Mesenchymal stem cell (in vitro differentiated cells and primary cell): Measurements from ENCODE around the gene ZSWIM4.

Experiments
- DNase-seq: peaks from one replicate; pipeline ENCODE4 v3.0.0-alpha.2; 2013
- H2AFZ ChIP-seq: one replicate; pipeline ENCODE4 v1.6.1; 2013; ENCODE audit warnings: low read depth, mild to moderate bottlenecking, control low read depth, inconsistent platforms, low read length, moderate library complexity
- H2AK5ac ChIP-seq: 2 replicates; pipeline ENCODE4 v1.6.1; 2013; ENCODE audit warnings: low read length, moderate library complexity, mild to moderate bottlenecking, inconsistent platforms; ENCODE audit not compliant: severe bottlenecking
- H2BK120ac ChIP-seq: one replicate; pipeline ENCODE4 v1.6.1; 2013; ENCODE audit warnings: low read depth, mild to moderate bottlenecking, inconsistent platforms, low read length, moderate library complexity
- H2BK12ac ChIP-seq, 2 experiments: one replicate each; pipeline ENCODE4 v1.6.1; 2013; ENCODE audit warnings: inconsistent platforms in 2 of 2, low read length in 2 of 2, mild to moderate bottlenecking in 2 of 2, moderate library complexity in 2 of 2, control low read depth in 1 of 2
- H2BK15ac ChIP-seq: one replicate; pipeline ENCODE4 v1.6.1; 2013; ENCODE audit warnings: mild to moderate bottlenecking, low read depth, inconsistent platforms; ENCODE audit not compliant: poor library complexity, severe bottlenecking
- H2BK5ac ChIP-seq: 2 replicates; pipeline ENCODE4 v1.6.1; 2013; ENCODE audit warnings: low read depth, mild to moderate bottlenecking, low read length, control low read depth, inconsistent platforms; ENCODE audit not compliant: poor library complexity, severe bottlenecking
- H3K14ac ChIP-seq, 2 experiments: one replicate each; pipeline ENCODE4 v1.6.1; 2013; ENCODE audit warnings: inconsistent platforms in 2 of 2, low read length in 2 of 2, control low read depth in 1 of 2, mild to moderate bottlenecking in 1 of 2, moderate library complexity in 1 of 2
- H3K18ac ChIP-seq, 2 experiments: one replicate each; pipeline ENCODE4 v1.6.1; 2013; ENCODE audit warnings: inconsistent platforms in 2 of 2, low read length in 2 of 2, control low read depth in 1 of 2, low read depth in 1 of 2, mild to moderate bottlenecking in 1 of 2
- H3K23ac ChIP-seq, 2 experiments: one replicate each; pipeline ENCODE4 v1.6.1; 2013; ENCODE audit warnings: inconsistent platforms in 2 of 2, low read length in 2 of 2, mild to moderate bottlenecking in 2 of 2, moderate library complexity in 2 of 2, control low read depth in 1 of 2
- H3K27ac ChIP-seq: 2 replicates; pipeline ENCODE4 v1.5.1; 2013; ENCODE audit warnings: mild to moderate bottlenecking, moderate library complexity, low read length, control low read depth, inconsistent platforms; ENCODE audit not compliant: poor library complexity, severe bottlenecking
- H3K27me3 ChIP-seq, 2 experiments: 2 replicates each; pipeline versions ENCODE4 v1.6.1 to v1.7.0; 2013; ENCODE audit warnings: low read length in 2 of 2, mild to moderate bottlenecking in 2 of 2, moderate library complexity in 2 of 2, control low read depth in 1 of 2, inconsistent platforms in 1 of 2; ENCODE audit not compliant: control insufficient read depth in 1 of 2, insufficient read depth in 1 of 2
- H3K36me3 ChIP-seq, 2 experiments: 2 replicates each; pipeline versions ENCODE4 v1.6.1 to v1.7.0; 2013; ENCODE audit warnings: low read length in 2 of 2, control low read depth in 1 of 2, inconsistent platforms in 1 of 2, low read depth in 1 of 2, mild to moderate bottlenecking in 1 of 2; ENCODE audit not compliant: insufficient read depth in 2 of 2, control insufficient read depth in 1 of 2
- H3K4ac ChIP-seq, 2 experiments: one replicate each; pipeline ENCODE4 v1.6.1; 2013; ENCODE audit warnings: inconsistent platforms in 2 of 2, low read length in 2 of 2, mild to moderate bottlenecking in 2 of 2, moderate library complexity in 2 of 2, control low read depth in 1 of 2, low read depth in 1 of 2
- H3K4me1 ChIP-seq: 2 replicates; pipeline ENCODE4 v1.6.1; 2013; ENCODE audit warnings: low read depth, low read length, control low read depth; ENCODE audit not compliant: control insufficient read depth, insufficient read depth
- H3K4me2 ChIP-seq: 2 replicates; pipeline ENCODE4 v1.6.1; 2013; ENCODE audit warnings: low read length, mild to moderate bottlenecking, inconsistent platforms; ENCODE audit not compliant: poor library complexity, severe bottlenecking
- H3K4me3 ChIP-seq, 2 experiments: 2 replicates each; pipeline versions ENCODE4 v1.5.1 to v1.7.0; 2013; ENCODE audit warnings: low read length in 2 of 2, mild to moderate bottlenecking in 2 of 2, control low read depth in 1 of 2, low read depth in 1 of 2; ENCODE audit not compliant: insufficient read depth in 1 of 2
- H3K79me1 ChIP-seq: replicated peaks from 2 replicates; pipeline ENCODE4 v1.6.1; 2013; ENCODE audit warnings: mild to moderate bottlenecking, control low read depth, low read length, inconsistent platforms; ENCODE audit not compliant: poor library complexity, severe bottlenecking
- H3K9ac ChIP-seq: 2 replicates; pipeline ENCODE4 v1.7.0; 2013; ENCODE audit warnings: mild to moderate bottlenecking, low read length, moderate library complexity
- H3K9me3 ChIP-seq: 2 replicates; pipeline ENCODE4 v1.7.0; 2013; ENCODE audit warnings: mild to moderate bottlenecking, low read length; ENCODE audit not compliant: control insufficient read depth
- H4K8ac ChIP-seq: one replicate; pipeline ENCODE4 v1.6.1; 2013; ENCODE audit warnings: inconsistent platforms, mild to moderate bottlenecking, low read length, moderate library complexity
- H4K91ac ChIP-seq: one replicate; pipeline ENCODE4 v1.6.1; 2013; ENCODE audit warnings: mild to moderate bottlenecking, low read length, inconsistent platforms
- WGBS: methylation state at CpG from one replicate; pipeline ENCODE4 v1.1.7; 2013; ENCODE audit warnings: mixed read lengths; 5-methylcytosine and 5-hydroxymethylcytosine counted together

ZSWIM4 gene

GRCh38 chr19:13877303-13877702 is 82.1 kb downstream of the ZSWIM4 start:
- Histone ChIP-seq H3K79me1 (peaks cover 1% of the 10 kb centered on the region), H3K14ac (no peak overlapping the region), H3K36me3 (peaks cover 0 to 2% of the 10 kb centered on the region in 2 experiments), H4K8ac (no peak overlapping the region), H2BK5ac (no peak overlapping the region), H2BK15ac (no peak overlapping the region), H4K91ac (no peak overlapping the region), H3K4me3 (peak overlapping the region in 1 of 2 experiments; percentile 15), H3K9ac (no peak overlapping the region), H3K4me2 (no peak overlapping the region), H3K4ac (no peak overlapping the region), H3K18ac (no peak overlapping the region), H3K4me1 (peaks cover 25% of the 10 kb centered on the region), H2BK12ac (no peak overlapping the region), H3K27ac (no peak overlapping the region), H2AFZ (no peak overlapping the region), H3K27me3 (peaks cover 4 to 20% of the 10 kb centered on the region in 2 experiments), H3K9me3 (no peaks in the 10 kb centered on the region), H2AK5ac (no peak overlapping the region), H2BK120ac (no peak overlapping the region), H3K23ac (no peak overlapping the region)
- DNase-seq, result no peak
- 88% methylated on average over 27 of the region's 27 CpGs for WGBS

- Histone ChIP-seq H2BK15ac (peak overlapping the region; percentile 82), H3K18ac (peak overlapping the region; percentile 68 to 86), H3K4ac (peak overlapping the region; percentile 75 to 79), H3K14ac (no peak overlapping the region), H2AFZ (peak overlapping the region; percentile 65), H4K8ac (peak overlapping the region; percentile 58), H3K9ac (peak overlapping the region; percentile 84), H3K4me3 (peak overlapping the region in 1 of 2 experiments; percentile 64), H3K23ac (no peak overlapping the region), H3K36me3 (peaks cover 0 to 2% of the 10 kb centered on the region in 2 experiments), H4K91ac (peak overlapping the region; percentile 94), H2BK12ac (peak overlapping the region; percentile 69 to 93), H3K27me3 (peaks cover 4 to 30% of the 10 kb centered on the region in 2 experiments), H3K9me3 (no peaks in the 10 kb centered on the region), H3K79me1 (no peaks in the 10 kb centered on the region), H2BK120ac (peak overlapping the region; percentile 80), H3K4me1 (peaks cover 24% of the 10 kb centered on the region), H3K27ac (peak overlapping the region; percentile 20), H2AK5ac (peak overlapping the region; percentile 69), H3K4me2 (peak overlapping the region; percentile 46), H2BK5ac (no peak overlapping the region)
- peak; percentile 95 for DNase-seq
- WGBS, result 10% methylated on average over 32 of the region's 34 CpGs
Observed at GRCh38 chr19:13880059-13881043, 85.1 kb downstream of the ZSWIM4 start.

GRCh38 chr19:13881251-13881691 is 86.0 kb downstream of the ZSWIM4 start:
- WGBS, result 45% methylated on average over 12 of the region's 12 CpGs
- H4K8ac ChIP-seq, result peak overlapping the region; percentile 99

More at GRCh38 chr19:13881251-13881691, 86.0 kb downstream of the ZSWIM4 start:
- Histone ChIP-seq H3K9me3 (no peaks in the 10 kb centered on the region), H2BK12ac (peak overlapping the region; percentile 57 to 93), H3K9ac (peak overlapping the region; percentile 50), H3K36me3 (peaks cover 0 to 2% of the 10 kb centered on the region in 2 experiments), H3K18ac (peak overlapping the region; percentile 58 to 91), H2BK5ac (no peak overlapping the region), H3K14ac (no peak overlapping the region), H3K23ac (no peak overlapping the region), H3K4ac (peak overlapping the region in 1 of 2 experiments; percentile 85), H2AK5ac (peak overlapping the region; percentile 76), H3K4me2 (peak overlapping the region; percentile 35), H4K91ac (peak overlapping the region; percentile 99), H3K27ac (peak overlapping the region; percentile 35), H3K4me1 (peaks cover 24% of the 10 kb centered on the region), H3K27me3 (peaks cover 4 to 30% of the 10 kb centered on the region in 2 experiments), H3K79me1 (no peaks in the 10 kb centered on the region), H3K4me3 (no peak overlapping the region), H2BK15ac (peak overlapping the region; percentile 94), H2BK120ac (peak overlapping the region; percentile 86), H2AFZ (no peak overlapping the region)
- peak; percentile 45 for DNase-seq
